ENCODE data around the gene SLC38A6. TPM values are rescaled to one million over a fixed set of nuclear protein-coding genes. Genes with fewer than 3 reads are reported as not detected.

Gene SLC38A6
- total and polyA plus RNA-seq, 2 of the 13 experiments (the other 11 are each of a cell fraction or from before 2014, with no cell fraction given): 6.9 to 22.1 TPM

- TF ChIP-seq ZNF281 (CRISPR knock-in tag; IDR thresholded peaks at IDR 0.05; ENCODE audit: borderline replicate concordance) (no peak), ZNF296 (CRISPR knock-in tag; conservative IDR thresholded peaks at IDR 0.05) (no peak), MAF1 (CRISPR knock-in tag; IDR thresholded peaks at IDR 0.05; ENCODE audit: borderline replicate concordance) (no peak), MXD3 (CRISPR knock-in tag; IDR thresholded peaks at IDR 0.05) (no peak)
Observed at GRCh38 chr14:61051051-61051450, 70.0 kb downstream of the SLC38A6 start (continued).

- Histone ChIP-seq H4K20me1 (ENCODE audit: insufficient read depth, low read length) (no peaks in the 10 kb centered on the region), H3K9ac (ENCODE audit: insufficient read depth, low read depth, low read length) (no peak overlapping the region), H3K4me1 (ENCODE audit: insufficient read depth, low read length) (peaks cover 5% of the 10 kb centered on the region), H3K79me2 (ENCODE audit: insufficient read depth, low read length) (no peaks in the 10 kb centered on the region), H3K27me3 (ENCODE audit: control insufficient read depth in 1 of 2, insufficient read depth in 2 of 2, low read length in 2 of 2) (no peaks in the 10 kb centered on the region), H3K27ac (ENCODE audit: extremely low read length, insufficient read depth, low read length) (no peak overlapping the region), H3K9me3 (ENCODE audit: low read length) (no peaks in the 10 kb centered on the region), H2AFZ (ENCODE audit: low read length) (no peak overlapping the region), H3K4me2 (ENCODE audit: low read depth, low read length) (no peak overlapping the region), H3K36me3 (replicated peaks in 1 of 2; ENCODE audit: control insufficient read depth in 1 of 2, insufficient read depth in 2 of 2, low read length in 2 of 2) (no peaks in the 10 kb centered on the region; a peak in 1 of 5 replicates), H3K4me3 (replicated peaks in 1 of 3; ENCODE audit: insufficient read depth in 1 of 3, low read depth in 2 of 3, low read length in 3 of 3) (no peak overlapping the region)
- intact Hi-C loops (cut with micrococcal nuclease; ENCODE audit: unreplicated experiment) (no loop called here), in situ Hi-C loops (cut with HindIII; ENCODE audit: extremely low pct_ligation_motif_present, low pct_unique_long_range_greater_than_20kb) (no loop called here)
- no peak for ATAC-seq
- 75% methylated on average over 3 of the region's 3 CpGs for WGBS (ENCODE audit: low lambda C conversion rate)
- BruUV-seq (replicated peaks): no TSS peak
- no peak for DNase-seq (ENCODE audit: low spot score)
- POLR2A ChIA-PET: no interaction called here
- no peak for FAIRE-seq
- TF ChIP-seq DNMT3B (CRISPR knock-in tag; conservative IDR thresholded peaks at IDR 0.05) (no peak), NBN (conservative IDR thresholded peaks at IDR 0.05) (no peak), HNRNPLL (IDR thresholded peaks at IDR 0.05; ENCODE audit: low read depth, low read length, poor library complexity, severe bottlenecking) (no peak), MEIS2 (CRISPR knock-in tag; IDR thresholded peaks at IDR 0.05) (no peak), U2AF2 (IDR thresholded peaks at IDR 0.05; ENCODE audit: low read depth, low read length) (no peak), AKNA (CRISPR knock-in tag; IDR thresholded peaks at IDR 0.05; ENCODE audit: borderline replicate concordance) (no peak), RFXAP (CRISPR knock-in tag; IDR thresholded peaks at IDR 0.05; ENCODE audit: borderline replicate concordance) (no peak), ZNF337 (CRISPR knock-in tag; IDR thresholded peaks at IDR 0.05; ENCODE audit: borderline replicate concordance, low read depth) (no peak), SP1 (IDR thresholded peaks at IDR 0.05) (no peak), SP1 (CRISPR knock-in tag; IDR thresholded peaks at IDR 0.05) (no peak)
- CTCF ChIA-PET (ENCODE audit: low intra/inter-chr PET ratio, low total read pairs): no interaction called here
Observed at GRCh38 chr14:61051621-61052020, 70.6 kb downstream of the SLC38A6 start.

Data from HepG2 (cell line).